Right ventricle myocardium superior (tissue), 1 donor: ENCODE measurements around the gene BCCIP. TPM values are rescaled to one million over a fixed set of nuclear protein-coding genes. Genes with fewer than 3 reads are reported as not detected.

ENCODE experiments used
- ATAC-seq: fragments of 200-7000 bp; cut with Tn5 transposase; one replicate; pipeline ENCODE4 v1.9.1; 2020; ENCODE audit warnings: mild to moderate bottlenecking; ENCODE audit not compliant: poor library complexity
- DNase-seq: peaks from one replicate; pipeline ENCODE4 v3.0.0-alpha.2; 2020
- intact Hi-C: fragments of 100-400 bp; cut with DNase I; formaldehyde crosslinking; loops from one replicate; pipeline ENCODE4 v1.11.2; 2022
- total RNA-seq: library from RNA; stranded (reverse); fragmentation: NEBNext Ultra II Directional; extraction: Animal tissue kit (Norgen Biotek cat#: 25700); gene quantifications from one replicate; pipeline ENCODE4 v1.2.1, GENCODE V29; 2021
- donor health status: DM: no; HTN: yes; CAD: no; lungs with severe emphysema.

Gene BCCIP
- total RNA-seq, 1 donor from 2014 or later: 38.4 TPM

- DNase-seq: no peak
- ATAC-seq: no peak
- intact Hi-C loops: no loop called here
Measured at GRCh38 chr10:125836746-125837145, 13.4 kb downstream of the BCCIP start.

- DNase-seq (no peak), ATAC-seq (no peak)
- intact Hi-C loops: no loop called here
Measured at GRCh38 chr10:125838802-125839575, 15.6 kb downstream of the BCCIP start.

GRCh38 chr10:125840406-125840805, 17.1 kb downstream of the BCCIP start:
- DNase-seq (no peak), ATAC-seq (no peak)
- intact Hi-C loops: no loop called here

- DNase-seq (no peak), ATAC-seq (no peak)
- intact Hi-C loops: no loop called here
Measured at GRCh38 chr10:125840955-125841354, 17.6 kb downstream of the BCCIP start.

GRCh38 chr10:125843603-125844329, 20.4 kb downstream of the BCCIP start:
- ATAC-seq: no peak
- DNase-seq: no peak
- intact Hi-C loops: no loop called here

GRCh38 chr10:125844751-125845221, 21.4 kb downstream of the BCCIP start:
- intact Hi-C loops: no loop called here
- ATAC-seq (peak; percentile 37), DNase-seq (no peak)

- intact Hi-C loops: no loop called here
- no peak for ATAC-seq
Measured at GRCh38 chr10:125845617-125846016, 22.3 kb downstream of the BCCIP start.

GRCh38 chr10:125846894-125847293, 23.5 kb downstream of the BCCIP start:
- ATAC-seq (no peak), DNase-seq (no peak)
- intact Hi-C loops: no loop called here

More at GRCh38 chr10:125845617-125846016, 22.3 kb downstream of the BCCIP start:
- no peak for DNase-seq

GRCh38 chr10:125848371-125848770, 25.0 kb downstream of the BCCIP start:
- intact Hi-C loops: no loop called here
- ATAC-seq: no peak
- no peak for DNase-seq

- no peak for ATAC-seq
- intact Hi-C loops: no loop called here
- DNase-seq: no peak
Measured at GRCh38 chr10:125848857-125849256, 25.5 kb downstream of the BCCIP start.

- DNase-seq (no peak), ATAC-seq (no peak)
- intact Hi-C loops: no loop called here
Measured at GRCh38 chr10:125849448-125849847, 26.1 kb downstream of the BCCIP start.

- ATAC-seq (no peak), DNase-seq (no peak)
- intact Hi-C loops: no loop called here
Measured at GRCh38 chr10:125850766-125851731, 27.7 kb downstream of the BCCIP start.

GRCh38 chr10:125852487-125852886, 29.1 kb downstream of the BCCIP start:
- intact Hi-C loops: no loop called here
- no peak for DNase-seq
- no peak for ATAC-seq

GRCh38 chr10:125857185-125857760, 33.9 kb downstream of the BCCIP start:
- ATAC-seq (no peak), DNase-seq (no peak)
- intact Hi-C loops: no loop called here

GRCh38 chr10:125859128-125859817, 35.9 kb downstream of the BCCIP start:
- DNase-seq: no peak
- no peak for ATAC-seq
- intact Hi-C loops: no loop called here

- ATAC-seq (no peak), DNase-seq (no peak)
- intact Hi-C loops: no loop called here
Measured at GRCh38 chr10:125865120-125865519, 41.8 kb downstream of the BCCIP start.

GRCh38 chr10:125866421-125867029, 43.2 kb downstream of the BCCIP start:
- ATAC-seq (no peak), DNase-seq (no peak)
- intact Hi-C loops: no loop called here
